ENCODE results near the gene QRFP.

Gene QRFP

DNA sequence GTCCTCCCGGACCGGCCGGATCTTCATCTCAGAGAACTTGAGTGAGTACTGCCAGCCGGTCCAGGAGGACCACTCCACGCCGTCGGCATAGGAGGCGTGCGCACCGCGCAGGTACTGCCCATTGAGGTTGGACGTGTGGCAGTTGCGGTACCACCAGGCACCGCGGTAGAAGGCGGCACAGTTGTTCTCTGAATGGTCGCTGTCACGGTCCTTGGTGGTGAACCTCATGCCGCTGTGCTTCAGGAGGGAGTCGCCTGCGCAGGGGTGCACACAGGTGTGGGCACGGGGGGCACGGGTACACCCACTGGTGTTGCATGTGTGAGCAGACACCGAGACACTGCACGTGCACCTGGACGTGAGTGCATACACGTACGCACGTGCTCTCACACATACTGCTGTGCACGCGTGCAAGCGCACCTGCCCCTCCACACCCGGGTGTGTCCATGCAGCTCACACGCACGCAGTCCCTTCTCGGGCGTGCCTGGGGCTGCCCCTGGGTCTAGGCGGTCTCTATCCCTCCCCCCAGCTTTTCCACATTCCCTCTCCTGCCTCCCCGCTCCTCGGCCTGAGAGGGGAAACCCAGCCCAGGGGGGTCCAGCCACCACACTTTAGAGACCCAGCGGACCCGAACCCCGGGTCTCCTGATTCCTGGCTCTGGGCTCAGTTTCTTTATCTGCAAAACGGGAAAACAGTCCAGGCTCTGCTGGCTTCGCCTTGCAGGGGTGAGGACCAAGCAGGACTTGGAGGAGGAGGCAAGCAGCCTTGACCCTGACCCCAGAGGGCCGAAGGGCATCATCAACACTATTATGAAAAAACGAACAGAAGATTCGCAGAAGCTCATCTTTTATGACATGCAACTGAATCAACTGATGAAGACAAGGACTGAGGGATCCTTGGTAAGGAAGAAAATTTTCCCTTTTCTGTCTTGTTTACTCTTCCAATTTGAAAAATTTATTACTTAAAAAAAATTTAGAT lies 7.7 kb upstream of the QRFP start:
- DNase-seq, result no peak

DNA sequence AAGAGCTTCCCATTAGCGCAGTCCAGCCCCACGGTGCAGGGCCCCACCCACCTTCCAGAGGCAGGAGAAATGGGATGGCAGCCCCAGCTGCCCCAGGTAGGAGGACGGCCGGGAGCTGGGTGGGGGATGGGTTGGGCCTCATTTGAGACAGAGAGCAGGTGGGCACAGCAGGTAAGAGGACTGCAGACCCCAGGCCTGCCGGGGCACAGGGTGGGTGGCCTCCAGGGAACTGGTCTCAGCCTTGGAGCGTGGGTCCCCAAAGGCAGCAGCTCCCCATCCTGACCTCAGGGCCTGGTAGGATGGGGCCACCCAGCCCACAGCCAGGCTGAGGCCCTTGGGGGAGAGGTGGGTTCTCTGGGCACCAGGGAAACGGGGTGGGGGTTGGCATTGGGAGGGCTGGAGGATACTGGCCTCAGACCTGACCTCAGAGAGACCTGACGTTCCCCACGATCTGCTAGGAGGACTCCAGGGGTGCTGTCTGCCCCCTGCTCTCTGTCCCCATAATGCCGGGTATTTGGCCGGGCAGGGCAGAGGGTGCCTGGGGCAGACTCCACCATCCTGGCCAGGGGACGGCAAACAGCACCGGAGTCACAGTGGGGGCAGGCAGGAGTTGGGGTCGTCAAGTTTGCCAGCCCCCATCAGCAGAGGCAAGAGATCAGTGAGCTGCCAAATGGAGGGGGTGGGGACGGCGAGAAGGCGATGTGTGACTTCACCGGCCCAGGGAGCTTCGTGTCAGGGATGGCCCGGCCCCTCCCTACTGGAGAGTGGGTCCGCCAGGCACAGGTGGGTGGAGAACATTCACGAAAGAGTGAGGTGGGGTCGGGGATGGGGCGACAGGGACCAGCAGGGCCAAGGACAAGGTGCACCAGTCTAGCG lies 6.8 kb upstream of the QRFP start:
- DNase-seq, result no peak

DNA sequence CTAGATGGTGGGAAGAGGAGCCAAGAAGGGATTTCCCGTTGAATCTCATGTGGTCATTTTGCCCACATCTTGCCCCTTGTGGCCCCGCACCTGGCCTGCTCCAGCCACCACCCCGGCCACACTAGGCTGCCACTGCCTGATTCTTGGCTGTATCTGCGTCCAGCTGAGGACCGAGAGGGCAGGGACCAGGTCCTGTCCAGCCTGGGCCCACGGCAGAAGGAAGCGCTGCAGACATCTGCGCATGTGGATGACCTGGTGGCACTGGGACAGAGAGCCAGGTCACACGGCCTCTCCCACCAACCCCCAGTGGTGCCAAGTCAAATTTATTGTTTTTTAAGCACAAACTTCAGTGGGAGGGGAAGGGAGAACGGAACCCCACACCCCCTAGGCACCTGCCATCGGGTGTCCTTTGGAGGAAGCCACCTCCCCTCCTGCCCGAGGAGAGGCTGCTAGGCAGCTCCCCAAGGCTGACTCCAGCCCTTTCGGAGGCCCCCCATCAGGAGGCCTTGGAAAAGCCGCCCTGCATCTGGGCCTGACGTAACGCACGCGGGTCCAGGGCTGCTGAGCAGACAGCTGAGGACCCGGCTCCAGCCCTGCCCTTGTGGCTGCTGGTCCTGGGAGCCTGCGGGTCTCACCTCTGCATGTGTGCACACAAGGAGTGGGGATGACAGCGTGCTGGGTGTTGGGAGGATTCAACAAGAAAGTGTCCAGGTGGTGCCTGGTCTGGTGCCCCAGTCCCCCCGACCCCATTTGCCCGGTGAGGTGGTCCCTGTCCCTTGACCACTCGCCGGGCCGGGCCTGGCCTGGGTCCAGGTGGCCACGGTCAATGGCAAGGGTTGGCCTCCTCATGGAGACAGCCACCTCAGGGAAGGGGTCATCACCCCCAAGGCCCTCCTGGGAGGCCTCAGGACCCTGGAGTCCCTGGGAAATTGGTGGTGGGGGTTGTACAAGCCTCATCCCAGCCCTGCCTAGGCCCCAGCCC lies 5.9 kb upstream of the QRFP start:
- no peak for DNase-seq

DNA sequence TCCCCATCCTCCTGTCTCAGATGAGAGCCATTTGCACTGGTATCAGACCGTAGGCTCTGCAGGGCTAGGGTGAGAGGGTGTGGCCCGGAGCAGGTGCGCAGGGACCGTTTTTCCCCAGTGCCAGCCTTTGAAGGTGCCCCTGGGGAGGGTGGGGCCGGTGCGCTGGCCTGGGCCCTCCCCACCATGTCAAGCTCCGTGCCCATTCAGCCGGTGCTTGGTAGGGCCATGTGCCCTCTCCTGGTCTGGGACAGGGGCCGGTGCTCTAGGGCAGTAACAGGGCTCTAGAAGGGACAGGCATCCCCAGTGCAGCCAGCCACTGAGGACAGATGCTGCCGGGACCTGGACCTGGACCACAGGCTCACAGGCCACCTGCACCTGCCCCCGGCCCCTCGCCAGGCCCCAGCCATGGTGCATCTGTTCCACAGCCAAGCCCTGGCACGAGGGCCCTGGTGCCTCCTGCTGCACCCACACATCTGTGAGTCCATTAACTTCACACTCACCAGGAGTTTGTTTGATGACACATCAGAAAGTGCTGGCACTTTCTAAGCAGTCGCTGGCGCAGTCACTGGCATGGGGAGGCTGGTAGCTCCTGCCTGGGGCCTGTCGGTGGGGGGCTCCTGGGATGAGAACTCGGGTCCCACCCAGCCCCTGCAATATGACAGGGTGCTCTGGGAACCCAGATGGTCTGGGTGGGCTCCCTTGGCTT lies 5.0 kb upstream of the QRFP start:
- no peak for DNase-seq

DNA sequence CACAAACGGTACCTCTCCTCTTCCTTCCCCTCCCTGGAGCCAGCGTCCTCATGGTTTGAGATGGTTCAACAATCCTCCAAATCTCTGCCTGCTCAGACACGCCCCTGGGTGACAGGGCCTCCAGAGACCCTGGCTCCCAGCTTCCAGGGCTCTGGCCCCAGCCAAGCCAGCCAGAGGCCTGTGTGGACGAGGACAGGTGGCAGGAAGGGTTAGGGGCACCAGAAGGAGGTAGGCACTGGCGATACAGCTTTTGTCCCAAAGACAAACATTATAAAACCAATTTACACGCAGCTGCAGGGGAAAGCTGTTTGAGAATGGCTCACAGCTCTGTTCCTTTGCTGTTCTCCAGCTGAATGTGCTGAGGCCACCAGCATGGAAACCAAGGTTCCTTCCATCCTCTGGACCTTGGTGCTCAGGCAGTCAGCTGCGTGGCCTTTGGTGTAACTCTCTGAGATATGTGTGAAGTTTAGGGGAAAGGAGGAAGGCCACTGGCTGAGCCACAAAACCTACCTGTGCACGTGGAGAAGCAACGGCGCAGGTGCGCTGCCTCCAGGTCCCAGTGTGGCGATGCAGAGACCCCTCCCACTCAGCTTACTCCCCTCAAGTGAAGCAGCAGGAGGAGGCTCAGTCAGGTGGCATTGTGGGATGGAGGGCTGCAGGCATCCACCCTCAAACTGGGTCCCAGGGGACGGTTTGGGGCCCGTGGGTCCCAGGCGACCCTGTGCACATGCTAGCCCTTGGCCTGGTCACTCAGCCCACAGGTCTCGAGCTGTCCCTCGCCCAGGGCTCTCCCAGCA lies 4.3 kb upstream of the QRFP start:
- DNase-seq, result peak; percentile 55

DNA sequence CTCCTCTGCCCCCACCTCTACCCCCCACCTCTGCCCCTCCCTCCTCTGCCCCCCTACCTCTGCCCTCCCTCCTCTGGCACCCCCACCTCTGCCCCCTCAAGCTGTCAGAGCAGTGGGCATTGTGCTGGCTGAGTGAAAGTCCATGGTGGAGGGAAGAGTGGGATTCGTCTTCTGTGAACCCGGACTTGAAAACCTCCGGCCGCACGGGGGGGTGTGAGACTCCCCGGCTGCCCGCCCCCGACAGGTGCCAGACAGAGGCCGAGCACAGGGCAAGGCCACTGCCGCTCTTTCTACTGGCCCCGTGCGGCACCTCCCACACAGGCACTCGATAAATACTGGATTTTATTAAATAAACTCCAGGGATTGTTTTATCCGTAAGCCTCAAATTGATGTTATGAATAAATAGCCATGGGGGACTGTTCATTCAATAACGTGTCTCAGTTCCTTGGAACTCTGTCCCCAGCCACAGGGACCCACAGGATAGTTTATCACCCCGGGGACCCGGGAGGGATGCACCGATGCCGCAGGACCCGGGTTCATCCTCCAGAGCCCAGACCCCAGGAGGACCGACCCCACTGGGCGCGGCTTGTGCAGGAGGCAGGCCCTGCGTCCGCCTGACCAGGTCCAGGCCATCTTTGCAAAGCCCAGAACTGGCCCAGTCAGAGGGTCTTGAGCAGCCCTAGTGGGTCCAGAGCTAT lies 2.6 kb upstream of the QRFP start:
- no peak for DNase-seq

DNA sequence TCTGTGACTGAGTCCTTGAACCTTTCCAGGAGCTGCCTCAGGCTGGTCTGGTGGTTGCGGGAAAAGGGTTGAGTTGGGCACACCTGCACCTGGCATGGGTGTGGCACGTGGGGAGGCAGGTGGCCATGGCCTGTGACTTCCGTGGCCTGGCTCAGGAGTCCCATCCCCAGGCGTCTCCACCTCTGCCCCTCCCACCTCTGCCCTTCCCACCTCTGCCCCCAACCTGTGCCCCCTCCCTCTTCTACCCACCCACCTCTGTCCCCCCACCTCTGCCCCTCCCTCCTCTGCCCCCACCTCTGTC lies 1.9 kb upstream of the QRFP start:
- DNase-seq, result no peak

DNA sequence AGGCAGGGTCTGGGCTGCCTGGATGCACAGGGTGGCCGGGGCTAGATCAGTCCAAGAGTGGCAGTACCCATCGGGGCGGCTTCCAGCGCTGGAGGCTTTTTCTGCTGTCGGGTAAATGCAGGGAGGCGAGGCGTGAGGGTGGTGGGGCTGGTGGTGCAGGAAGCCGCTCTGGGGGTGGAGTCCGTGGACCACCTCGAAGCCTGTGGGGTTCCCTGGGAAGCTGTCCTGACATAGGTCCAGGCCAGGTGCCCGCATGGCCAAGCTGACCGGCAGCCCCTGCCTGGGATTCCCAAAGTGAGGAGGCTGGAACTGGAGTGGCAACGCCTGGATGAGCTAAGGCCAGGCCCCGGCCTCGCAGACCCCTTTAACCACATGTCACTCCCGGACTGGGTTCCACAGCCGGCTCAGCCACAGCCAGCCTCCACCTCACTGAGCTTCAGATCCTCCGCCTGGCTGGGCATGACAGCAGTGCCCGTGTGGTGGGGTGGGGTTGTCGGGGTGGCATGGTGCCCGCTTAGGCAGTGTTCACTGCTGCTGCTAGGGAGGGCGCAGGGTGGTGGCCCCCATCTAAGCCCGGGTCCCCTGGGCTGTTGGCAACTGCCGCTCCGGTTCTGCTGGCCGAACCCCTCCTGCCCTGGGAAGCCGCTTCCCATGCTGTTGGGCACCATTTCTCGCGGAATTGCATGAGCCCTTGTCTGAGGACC lies 1.4 kb upstream of the QRFP start:
- DNase-seq, result no peak

DNA sequence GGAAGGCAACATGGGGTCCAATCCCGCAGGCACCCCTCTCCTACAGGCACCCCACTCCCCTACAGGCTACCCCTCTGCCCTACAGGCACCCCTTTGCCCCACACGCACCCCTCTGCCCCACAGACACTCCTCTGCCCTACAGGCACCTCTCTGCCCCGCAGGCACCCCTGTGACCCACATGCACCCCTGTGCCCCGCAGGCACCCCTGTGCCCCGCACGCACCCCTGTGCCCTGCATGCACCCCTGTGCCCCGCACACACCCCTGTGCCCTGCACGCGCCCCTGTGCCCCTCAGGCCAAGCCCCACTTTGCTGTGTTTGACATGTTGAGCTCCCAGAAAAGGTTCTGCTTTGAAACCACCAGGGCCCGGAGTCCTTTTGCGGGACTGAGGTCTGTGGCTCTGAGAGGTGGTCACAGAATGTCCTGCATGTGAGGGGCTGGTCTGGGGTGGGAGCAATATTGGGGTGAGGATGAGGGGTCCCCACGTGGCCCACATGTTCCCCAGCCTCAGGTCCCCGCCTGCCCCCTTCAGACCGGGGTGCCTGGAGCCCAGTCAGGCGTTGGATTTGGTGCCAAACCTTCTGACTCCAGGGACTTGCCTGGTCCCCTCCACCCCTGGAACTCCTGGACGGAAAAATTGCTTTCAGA lies 616 bp upstream of the QRFP start:
- DNase-seq, result no peak

DNA sequence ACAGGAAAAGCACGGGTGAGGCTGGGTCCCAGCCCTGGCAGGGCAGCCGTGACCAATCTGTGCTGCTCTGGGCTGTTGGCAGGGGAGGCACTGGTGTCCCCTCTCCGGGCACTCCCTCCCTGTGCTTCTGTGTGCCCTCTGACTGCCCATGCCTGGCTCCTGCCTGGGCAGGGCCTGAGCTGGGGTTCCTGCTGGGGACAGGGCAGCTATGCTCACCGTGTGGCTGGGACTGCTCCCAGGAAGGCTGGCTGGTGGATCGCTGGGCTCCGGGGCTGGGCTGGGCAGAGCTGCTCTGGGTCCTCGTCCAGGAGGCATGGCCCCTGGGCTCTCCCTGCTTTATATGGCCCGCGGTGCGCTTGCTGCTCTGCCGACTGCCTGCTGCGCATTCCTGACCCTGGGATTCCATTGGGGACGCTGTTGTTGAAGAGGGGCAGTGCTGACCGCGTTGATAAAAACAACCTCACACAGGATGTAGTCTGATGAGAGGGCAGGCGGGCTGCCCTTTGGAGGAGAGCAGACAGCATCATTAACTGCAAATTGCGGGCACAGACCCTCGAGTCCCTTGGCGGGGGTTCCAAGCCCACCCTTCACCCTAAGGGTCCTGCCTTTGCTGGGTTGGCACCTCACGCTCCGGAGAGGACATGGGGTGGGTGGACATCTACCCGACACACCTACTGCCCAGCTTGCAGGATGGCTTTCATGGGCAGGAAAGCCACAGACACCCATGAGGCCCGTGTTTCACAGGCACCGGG lies 955 bp downstream of the QRFP start:
- no peak for DNase-seq

DNA sequence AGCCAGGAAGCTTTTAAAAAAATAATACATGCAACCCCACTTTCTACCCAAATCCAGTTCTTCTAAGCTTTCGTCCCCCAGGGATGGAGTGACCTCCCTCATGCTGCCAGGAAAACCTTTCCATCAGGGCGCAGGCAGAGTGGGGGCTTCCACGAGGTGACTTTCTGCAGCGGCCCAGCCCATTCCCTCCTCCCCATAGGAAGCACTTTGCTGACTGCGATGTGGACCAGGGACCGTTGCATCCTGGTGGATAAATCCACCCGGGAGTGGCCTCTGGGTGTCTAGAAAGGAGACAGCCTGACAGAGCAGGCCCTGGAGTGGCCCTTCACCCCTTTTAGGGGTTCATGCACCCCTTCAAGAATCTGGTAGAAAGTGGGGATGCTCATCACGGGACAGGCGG lies 1.6 kb downstream of the QRFP start:
- no peak for DNase-seq

DNA sequence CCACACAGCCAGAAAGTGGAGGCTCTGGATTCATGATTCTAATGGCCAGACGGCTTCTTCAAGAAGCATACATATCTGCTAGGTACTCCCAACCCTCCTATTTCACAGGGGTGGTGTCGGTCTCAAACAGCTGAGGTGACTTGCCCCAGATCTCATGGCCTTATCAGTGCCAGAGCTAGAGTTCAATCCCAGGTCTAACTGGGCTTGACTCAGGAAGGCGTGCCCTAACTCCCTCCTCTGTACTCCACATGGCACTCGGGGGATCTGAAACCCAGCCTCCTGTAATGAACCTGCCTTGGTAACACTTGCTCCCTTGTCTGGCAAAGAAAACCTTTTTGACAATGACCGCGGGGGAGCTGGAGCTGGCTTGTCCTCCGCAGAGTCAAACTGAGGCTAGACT lies 2.1 kb downstream of the QRFP start:
- DNase-seq, result no peak

DNA sequence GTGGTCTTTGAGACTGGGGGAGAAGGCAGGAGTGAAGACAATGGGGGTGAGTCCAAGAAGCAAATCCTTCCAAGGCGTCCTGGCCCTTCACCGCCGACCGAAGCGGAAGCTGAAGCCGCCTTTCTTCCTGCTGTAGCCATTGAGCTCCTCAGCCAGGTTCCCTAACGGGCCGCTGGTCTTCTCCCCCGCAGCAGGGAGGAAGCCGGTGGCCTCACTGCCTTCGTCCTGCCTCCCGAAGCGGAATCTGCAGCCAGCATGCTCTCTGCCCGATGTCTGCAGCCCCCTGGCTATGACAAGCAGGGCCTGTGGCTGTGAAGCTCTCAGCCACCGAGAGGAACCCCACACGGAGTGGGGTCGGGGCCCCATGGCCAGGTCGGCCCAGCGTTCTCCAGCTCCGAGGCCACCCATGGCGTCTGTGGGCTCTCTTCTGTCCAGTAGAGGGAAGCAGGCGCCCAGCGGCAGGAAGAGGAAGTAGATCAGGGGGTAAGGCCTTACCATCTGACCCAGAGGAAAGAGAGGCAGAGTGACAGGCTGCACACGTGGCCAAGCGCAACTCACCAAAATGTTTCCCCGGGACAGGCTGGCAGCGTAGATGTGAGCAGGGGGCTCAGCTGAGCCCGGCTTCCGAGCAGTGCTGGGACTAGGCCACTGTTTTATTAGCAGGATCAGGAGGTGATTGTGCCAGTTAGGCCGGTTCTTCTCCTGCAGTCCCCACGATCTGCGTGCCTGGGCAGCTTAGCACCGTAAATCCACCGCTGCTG lies 3.1 kb downstream of the QRFP start:
- DNase-seq, result no peak

DNA sequence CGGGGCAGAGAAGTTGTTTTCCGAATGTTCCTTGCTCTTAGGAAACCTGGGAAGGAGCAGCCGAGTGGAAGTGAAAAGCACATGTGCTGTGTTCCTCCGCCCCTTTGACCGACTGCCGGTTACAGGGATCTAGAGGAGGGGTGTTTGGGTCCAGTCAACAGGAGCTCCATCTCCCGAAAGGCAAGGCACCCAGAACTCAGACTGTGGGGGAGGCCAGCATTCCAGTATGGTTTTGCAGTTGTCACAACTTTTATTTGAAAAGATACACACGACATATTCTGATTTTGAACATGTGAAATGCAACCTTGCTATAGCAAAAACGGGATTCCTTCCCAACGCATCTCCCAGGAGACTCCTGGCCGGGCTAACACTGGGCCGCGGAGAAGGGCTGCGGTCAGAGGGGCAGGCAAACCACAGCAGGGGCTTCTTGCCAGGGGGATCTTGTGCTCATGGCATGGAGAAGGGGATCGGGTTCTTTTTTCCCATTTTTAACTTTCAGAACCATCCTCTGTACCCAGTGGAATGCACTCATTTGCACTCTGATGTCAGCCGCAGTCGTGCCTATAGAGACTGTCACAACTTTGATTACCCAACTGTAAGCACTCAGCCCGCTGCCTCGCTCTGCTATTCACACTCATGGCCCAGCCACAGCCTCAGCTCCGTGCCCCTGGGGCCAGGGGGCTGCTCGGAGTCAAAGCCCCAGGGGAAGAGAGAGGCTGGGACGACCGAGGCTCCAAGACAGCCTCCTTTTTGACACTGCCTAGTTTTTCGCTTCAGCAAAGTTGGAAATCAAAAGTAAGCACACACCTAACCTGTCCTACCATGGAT lies 3.9 kb downstream of the QRFP start:
- DNase-seq, result no peak

DNA sequence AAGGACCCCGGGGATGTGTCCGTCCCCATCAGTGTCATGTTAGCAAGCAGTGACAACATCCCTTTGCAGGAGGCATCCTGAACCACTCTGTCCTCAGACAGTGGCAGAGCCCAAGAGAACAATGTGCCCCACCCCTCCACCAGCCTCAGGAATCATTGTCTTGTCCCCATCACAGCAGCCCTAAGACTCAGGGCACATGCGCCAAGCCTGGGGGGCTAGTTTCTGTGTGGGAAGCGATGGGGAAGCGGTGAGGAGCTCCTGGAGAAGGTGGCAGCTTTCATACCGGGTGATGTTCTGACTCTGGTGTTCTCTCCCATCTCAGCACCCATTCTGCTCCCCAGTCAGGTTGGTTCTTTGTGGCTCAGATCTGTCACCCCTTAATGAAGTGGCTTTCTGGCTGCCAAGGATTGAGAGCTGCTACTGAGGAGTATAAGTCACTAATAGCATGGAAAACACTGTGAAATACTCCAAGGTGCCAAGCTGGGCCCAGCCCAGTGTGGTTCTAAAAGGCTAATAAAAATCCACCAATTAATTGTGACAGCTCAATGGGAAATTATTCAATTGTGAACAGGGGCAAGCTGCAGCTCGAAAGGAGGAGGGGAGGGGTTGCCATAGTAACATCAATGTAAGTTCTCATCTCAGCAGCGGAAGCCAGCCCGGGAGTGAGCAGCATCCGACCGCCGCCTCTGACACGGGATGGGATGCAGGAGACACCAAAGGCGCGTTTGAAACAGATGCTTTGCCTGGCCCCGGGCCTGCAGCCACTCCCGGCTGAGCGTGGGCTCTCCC lies 4.7 kb downstream of the QRFP start:
- DNase-seq, result no peak

Measured in NCI-H146 (cell line).